ENCODE results near the gene MYOF.

DNA sequence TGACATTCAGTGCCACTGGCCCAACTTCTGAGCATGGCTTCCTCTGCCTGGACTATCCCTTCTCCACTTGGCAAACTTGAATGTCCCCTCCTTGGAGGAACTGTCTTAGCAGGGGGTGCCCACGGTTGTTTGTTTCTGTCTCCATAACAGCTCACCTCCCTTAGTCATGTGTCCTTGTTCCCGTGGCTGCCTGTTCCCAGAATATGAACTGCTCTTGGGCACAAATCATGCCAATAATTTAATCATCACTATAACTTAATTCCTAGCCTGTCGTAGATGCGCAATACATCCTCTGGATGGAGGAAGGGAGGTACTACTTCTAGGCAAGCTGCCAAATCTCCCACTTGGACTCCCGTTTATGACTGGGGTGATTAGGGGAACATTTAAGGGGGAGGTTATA is 173.1 kb downstream of the MYOF start:
- no peak for TF ChIP-seq GATA2 (IDR thresholded peaks at IDR 0.05; ENCODE audit: low read depth, low read length)
- TF ChIP-seq GATA3 (IDR thresholded peaks at IDR 0.05; ENCODE audit: low read depth, low read length) = no peak
